ENCODE data around the gene PADI3. TPM values are rescaled to one million over a fixed set of nuclear protein-coding genes. Genes with fewer than 3 reads are reported as not detected.

The PADI3 gene
- total and polyA plus RNA-seq, 2 experiments from 2014 or later, result 0.37 to 0.80 TPM

GRCh38 chr1:17301767-17302166, 52.9 kb downstream of the PADI3 start:
- H3K9me3 Mint-ChIP-seq, result peaks cover 35% of the 10 kb centered on the region

More at GRCh38 chr1:17301767-17302166, 52.9 kb downstream of the PADI3 start:
- Mint-ChIP-seq H3K27me3 (ENCODE audit: insufficient read depth, low read depth, poor library complexity) (peaks cover 7% of the 10 kb centered on the region), H3K4me3 (no peak overlapping the region), H3K36me3 (ENCODE audit: low read depth) (peaks cover 11% of the 10 kb centered on the region), H3K27ac (no peak overlapping the region), H3K4me1 (peaks cover 18% of the 10 kb centered on the region)
- no peaks in the 10 kb centered on the region for H3K79me2 ChIP-seq (replicated peaks; ENCODE audit: insufficient read depth)
- H3K27me3 ChIP-seq (ENCODE audit: insufficient read depth), result no peaks in the 10 kb centered on the region
- no peaks in the 10 kb centered on the region for H3F3A ChIP-seq (replicated peaks; ENCODE audit: low read depth)
- no peaks in the 10 kb centered on the region for H3K9me2 ChIP-seq (ENCODE audit: insufficient read depth)
- peaks cover 8% of the 10 kb centered on the region; the same call in 1 of the 2 replicates for H3K4me1 ChIP-seq (ENCODE audit: insufficient read depth)
- no peaks in the 10 kb centered on the region; the same call in 1 of the 2 replicates for H3K36me3 ChIP-seq (ENCODE audit: insufficient read depth)
- H4K20me1 ChIP-seq (replicated peaks; ENCODE audit: insufficient read depth), result no peaks in the 10 kb centered on the region
- DNase-seq (ENCODE audit: low spot score) (no peak), ATAC-seq (no peak)
- TF ChIP-seq ZNF114 (CRISPR knock-in tag; IDR thresholded peaks at IDR 0.05), result no peak
- TF ChIP-seq ZNF462 (CRISPR knock-in tag; IDR thresholded peaks at IDR 0.05), result no peak
- no peak for TF ChIP-seq NANOG (IDR thresholded peaks at IDR 0.05; ENCODE audit: borderline replicate concordance)
- no peak for TF ChIP-seq CREB1 (CRISPR knock-in tag; IDR thresholded peaks at IDR 0.05; ENCODE audit: low read depth)
- TF ChIP-seq CTCF (conservative IDR thresholded peaks at IDR 0.05; ENCODE audit: low read depth in 2 of 2), result no peak
- no peak for TF ChIP-seq EZH2 (IDR thresholded peaks at IDR 0.05; ENCODE audit: low read depth, unreplicated experiment)
- TF ChIP-seq STAT1 (IDR thresholded peaks at IDR 0.05; ENCODE audit: unreplicated experiment), result no peak
- no peak for TF ChIP-seq ZNF331 (CRISPR knock-in tag; IDR thresholded peaks at IDR 0.05; ENCODE audit: low read depth)
- TF ChIP-seq ETS1 (IDR thresholded peaks at IDR 0.05), result no peak
- TF ChIP-seq REST (IDR thresholded peaks at IDR 0.05; ENCODE audit: unreplicated experiment), result no peak
- TF ChIP-seq POLR2AphosphoS5 (IDR thresholded peaks at IDR 0.05; ENCODE audit: low read depth), result no peak
- no peak for TF ChIP-seq EZH2phosphoT487 (IDR thresholded peaks at IDR 0.05; ENCODE audit: unreplicated experiment)
- no peak for TF ChIP-seq JUNB (IDR thresholded peaks at IDR 0.05; ENCODE audit: unreplicated experiment)
- no peak overlapping the region for H3K4me2 ChIP-seq
- no peak overlapping the region for H2AFZ ChIP-seq
- no peak overlapping the region for H3K4me3 ChIP-seq
- H3K27ac ChIP-seq (ENCODE audit: low read depth), result no peak overlapping the region

All from GM23338 (cell line).